Astrocyte of the cerebellum (primary cell): ENCODE measurements around the gene CCDC171.

ENCODE experiments used
- DNase-seq: peaks from one replicate; pipeline ENCODE4 v3.0.0-alpha.2; 2011; ENCODE audit warnings: low read depth
- H3K4me3 ChIP-seq: 2 replicates; pipeline ENCODE4 v1.5.1; 2011; ENCODE audit warnings: mild to moderate bottlenecking, low read depth, low read length, moderate library complexity
- CTCF ChIP-seq: IDR thresholded peaks from 2 replicates; pipeline ENCODE4 v1.5.1; 2012; ENCODE audit warnings: low read length, low read depth, moderate library complexity, mild to moderate bottlenecking; ENCODE audit errors: missing control alignments
- in situ Hi-C: cut with HindIII; loops from 2 replicates; pipeline ENCODE4 v1.10.0; 2017; ENCODE audit warnings: low sequenced_read_pairs

Gene CCDC171

GRCh38 chr9:15909297-15909696, 356.5 kb downstream of the CCDC171 start:
- TF ChIP-seq CTCF = no peak
- H3K4me3 ChIP-seq = no peak overlapping the region
- DNase-seq = peak; percentile 16
- in situ Hi-C loops = no loop called here

- no peak for TF ChIP-seq CTCF
- H3K4me3 ChIP-seq = no peak overlapping the region
- in situ Hi-C loops = no loop called here
- no peak for DNase-seq
Measured at GRCh38 chr9:15915711-15916110, 362.9 kb downstream of the CCDC171 start.

- no peak for DNase-seq
- H3K4me3 ChIP-seq = no peak overlapping the region
Measured at GRCh38 chr9:15927161-15927560, 374.3 kb downstream of the CCDC171 start.

DNA sequence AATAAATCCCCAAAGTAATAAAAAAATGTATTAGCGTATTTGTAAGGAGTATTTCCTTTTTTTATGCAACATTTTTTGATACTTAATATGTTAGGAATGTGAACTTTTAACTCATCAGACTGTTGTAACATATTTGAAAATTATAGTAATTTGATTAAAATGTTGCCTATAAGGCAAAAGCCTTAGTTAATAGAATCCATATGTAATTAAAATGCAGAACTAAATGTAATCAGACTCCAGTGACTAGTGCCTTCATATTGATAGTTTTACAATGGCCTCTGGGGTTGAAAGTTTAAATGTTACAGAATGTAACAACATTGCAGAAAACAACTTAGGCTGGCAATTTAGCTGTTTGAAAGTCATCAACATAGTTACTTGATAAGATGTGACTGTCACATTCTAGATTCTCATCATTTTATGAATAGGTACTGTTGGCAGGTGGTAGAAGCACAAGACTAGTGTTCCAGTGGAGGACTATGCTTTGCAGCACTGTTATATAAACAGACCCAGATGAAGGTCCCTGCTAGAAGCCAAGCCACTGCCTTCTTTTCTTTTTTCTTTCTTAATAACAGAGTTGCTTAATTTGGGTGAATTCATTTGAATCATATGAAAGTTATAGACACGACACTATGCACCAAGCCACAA, 382.9 kb downstream of the CCDC171 start:
- in situ Hi-C loops = no loop called here
- DNase-seq = no peak
- no peak overlapping the region for H3K4me3 ChIP-seq
- no peak for TF ChIP-seq CTCF

More at GRCh38 chr9:15927161-15927560, 374.3 kb downstream of the CCDC171 start:
- in situ Hi-C loops = no loop called here
- no peak for TF ChIP-seq CTCF

DNA sequence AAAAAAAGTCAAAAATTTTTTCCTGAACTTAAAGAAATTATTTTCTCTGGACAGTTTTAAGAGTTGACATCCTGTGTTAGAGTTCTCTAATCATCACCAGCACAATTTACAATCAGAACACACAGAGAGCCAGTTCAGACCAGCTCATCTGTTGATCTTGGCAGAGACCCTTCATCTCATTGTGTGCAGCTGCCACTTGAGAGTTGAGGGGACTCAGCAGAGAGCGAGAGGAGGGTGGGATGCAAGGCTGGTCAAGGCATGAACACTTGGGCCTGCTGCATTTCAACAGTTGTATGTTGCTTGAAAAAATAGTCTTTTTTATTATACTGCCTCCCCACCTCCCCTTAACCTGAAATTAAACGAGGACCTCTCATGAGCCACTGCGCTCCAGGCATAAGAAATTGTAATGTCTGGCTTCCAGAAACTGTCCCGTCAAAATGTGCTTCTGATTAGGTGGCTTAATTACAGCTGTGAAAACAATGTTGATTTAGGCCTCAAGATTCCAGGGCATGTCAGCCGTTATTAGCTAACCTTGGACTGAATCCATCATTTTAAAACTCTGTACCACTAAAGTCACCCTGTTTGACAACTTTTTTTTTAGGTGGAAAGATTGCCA, 383.6 kb downstream of the CCDC171 start:
- no peak for DNase-seq
- H3K4me3 ChIP-seq = no peak overlapping the region
- TF ChIP-seq CTCF = no peak
- in situ Hi-C loops = no loop called here

- TF ChIP-seq CTCF = no peak
- in situ Hi-C loops = no loop called here
- no peak for DNase-seq
- H3K4me3 ChIP-seq = no peak overlapping the region
Measured at GRCh38 chr9:15942831-15943424, 390.1 kb downstream of the CCDC171 start.
